Mesenchymal stem cell (in vitro differentiated cells and primary cell): Measurements from ENCODE around the gene OLR1.
A peak's percentile ranks its signal among the peaks of the same experiment; 100 is the strongest.

Experiments
- DNase-seq: peaks from one replicate; pipeline ENCODE4 v3.0.0-alpha.2; 2013
- H2AFZ ChIP-seq: one replicate; pipeline ENCODE4 v1.6.1; 2013; ENCODE audit warnings: low read depth, mild to moderate bottlenecking, control low read depth, inconsistent platforms, low read length, moderate library complexity
- H2AK5ac ChIP-seq: 2 replicates; pipeline ENCODE4 v1.6.1; 2013; ENCODE audit warnings: low read length, moderate library complexity, mild to moderate bottlenecking, inconsistent platforms; ENCODE audit not compliant: severe bottlenecking
- H2BK120ac ChIP-seq: one replicate; pipeline ENCODE4 v1.6.1; 2013; ENCODE audit warnings: low read depth, mild to moderate bottlenecking, inconsistent platforms, low read length, moderate library complexity
- H2BK12ac ChIP-seq, 2 experiments: one replicate each; pipeline ENCODE4 v1.6.1; 2013; ENCODE audit warnings: inconsistent platforms in 2 of 2, low read length in 2 of 2, mild to moderate bottlenecking in 2 of 2, moderate library complexity in 2 of 2, control low read depth in 1 of 2
- H2BK15ac ChIP-seq: one replicate; pipeline ENCODE4 v1.6.1; 2013; ENCODE audit warnings: mild to moderate bottlenecking, low read depth, inconsistent platforms; ENCODE audit not compliant: poor library complexity, severe bottlenecking
- H2BK5ac ChIP-seq: 2 replicates; pipeline ENCODE4 v1.6.1; 2013; ENCODE audit warnings: low read depth, mild to moderate bottlenecking, low read length, control low read depth, inconsistent platforms; ENCODE audit not compliant: poor library complexity, severe bottlenecking
- H3K14ac ChIP-seq, 2 experiments: one replicate each; pipeline ENCODE4 v1.6.1; 2013; ENCODE audit warnings: inconsistent platforms in 2 of 2, low read length in 2 of 2, control low read depth in 1 of 2, mild to moderate bottlenecking in 1 of 2, moderate library complexity in 1 of 2
- H3K18ac ChIP-seq, 2 experiments: one replicate each; pipeline ENCODE4 v1.6.1; 2013; ENCODE audit warnings: inconsistent platforms in 2 of 2, low read length in 2 of 2, control low read depth in 1 of 2, low read depth in 1 of 2, mild to moderate bottlenecking in 1 of 2
- H3K23ac ChIP-seq, 2 experiments: one replicate each; pipeline ENCODE4 v1.6.1; 2013; ENCODE audit warnings: inconsistent platforms in 2 of 2, low read length in 2 of 2, mild to moderate bottlenecking in 2 of 2, moderate library complexity in 2 of 2, control low read depth in 1 of 2
- H3K27ac ChIP-seq: 2 replicates; pipeline ENCODE4 v1.5.1; 2013; ENCODE audit warnings: mild to moderate bottlenecking, moderate library complexity, low read length, control low read depth, inconsistent platforms; ENCODE audit not compliant: poor library complexity, severe bottlenecking
- H3K27me3 ChIP-seq, 2 experiments: 2 replicates each; pipeline versions ENCODE4 v1.6.1 to v1.7.0; 2013; ENCODE audit warnings: low read length in 2 of 2, mild to moderate bottlenecking in 2 of 2, moderate library complexity in 2 of 2, control low read depth in 1 of 2, inconsistent platforms in 1 of 2; ENCODE audit not compliant: control insufficient read depth in 1 of 2, insufficient read depth in 1 of 2
- H3K36me3 ChIP-seq, 2 experiments: 2 replicates each; pipeline versions ENCODE4 v1.6.1 to v1.7.0; 2013; ENCODE audit warnings: low read length in 2 of 2, control low read depth in 1 of 2, inconsistent platforms in 1 of 2, low read depth in 1 of 2, mild to moderate bottlenecking in 1 of 2; ENCODE audit not compliant: insufficient read depth in 2 of 2, control insufficient read depth in 1 of 2
- H3K4ac ChIP-seq, 2 experiments: one replicate each; pipeline ENCODE4 v1.6.1; 2013; ENCODE audit warnings: inconsistent platforms in 2 of 2, low read length in 2 of 2, mild to moderate bottlenecking in 2 of 2, moderate library complexity in 2 of 2, control low read depth in 1 of 2, low read depth in 1 of 2
- H3K4me1 ChIP-seq: 2 replicates; pipeline ENCODE4 v1.6.1; 2013; ENCODE audit warnings: low read depth, low read length, control low read depth; ENCODE audit not compliant: control insufficient read depth, insufficient read depth
- H3K4me2 ChIP-seq: 2 replicates; pipeline ENCODE4 v1.6.1; 2013; ENCODE audit warnings: low read length, mild to moderate bottlenecking, inconsistent platforms; ENCODE audit not compliant: poor library complexity, severe bottlenecking
- H3K4me3 ChIP-seq, 2 experiments: 2 replicates each; pipeline versions ENCODE4 v1.5.1 to v1.7.0; 2013; ENCODE audit warnings: low read length in 2 of 2, mild to moderate bottlenecking in 2 of 2, control low read depth in 1 of 2, low read depth in 1 of 2; ENCODE audit not compliant: insufficient read depth in 1 of 2
- H3K79me1 ChIP-seq: replicated peaks from 2 replicates; pipeline ENCODE4 v1.6.1; 2013; ENCODE audit warnings: mild to moderate bottlenecking, control low read depth, low read length, inconsistent platforms; ENCODE audit not compliant: poor library complexity, severe bottlenecking
- H3K9ac ChIP-seq: 2 replicates; pipeline ENCODE4 v1.7.0; 2013; ENCODE audit warnings: mild to moderate bottlenecking, low read length, moderate library complexity
- H3K9me3 ChIP-seq: 2 replicates; pipeline ENCODE4 v1.7.0; 2013; ENCODE audit warnings: mild to moderate bottlenecking, low read length; ENCODE audit not compliant: control insufficient read depth
- H4K8ac ChIP-seq: one replicate; pipeline ENCODE4 v1.6.1; 2013; ENCODE audit warnings: inconsistent platforms, mild to moderate bottlenecking, low read length, moderate library complexity
- H4K91ac ChIP-seq: one replicate; pipeline ENCODE4 v1.6.1; 2013; ENCODE audit warnings: mild to moderate bottlenecking, low read length, inconsistent platforms
- WGBS: methylation state at CpG from one replicate; pipeline ENCODE4 v1.1.7; 2013; ENCODE audit warnings: mixed read lengths; 5-methylcytosine and 5-hydroxymethylcytosine counted together

Gene OLR1

GRCh38 chr12:10178821-10179220 lies 6.9 kb upstream of the OLR1 start, which contains the start of gene TMEM52B:
Gene TMEM52B, plus strand, starts transcription at chr12:10179032. Its CDS starts 543 bp downstream, at chr12:10179575.
- no peak within 1 kb of the TSS for H3K23ac ChIP-seq
- H2BK12ac ChIP-seq = peak within 1 kb of the TSS in 1 of 2 experiments; percentile 89
- H3K9ac ChIP-seq = peak within 1 kb of the TSS; percentile 35
- no peaks in the 10 kb centered on the region for H3K36me3 ChIP-seq
- H3K4me2 ChIP-seq = peak within 1 kb of the TSS; percentile 65
- DNase-seq = peak; percentile 23
- no peak within 1 kb of the TSS for H3K4me3 ChIP-seq
- no peak within 1 kb of the TSS for H4K8ac ChIP-seq
- no peak within 1 kb of the TSS for H2AK5ac ChIP-seq
- no peaks in the 10 kb centered on the region for H3K9me3 ChIP-seq
- no peaks in the 10 kb centered on the region for H3K79me1 ChIP-seq
- no peak within 1 kb of the TSS for H2BK15ac ChIP-seq
- no peak within 1 kb of the TSS for H3K4ac ChIP-seq
- H3K18ac ChIP-seq = peak within 1 kb of the TSS; percentile 34 to 71
- no peaks in the 10 kb centered on the region for H3K4me1 ChIP-seq
- H3K14ac ChIP-seq = no peak within 1 kb of the TSS
- no peak within 1 kb of the TSS for H3K27ac ChIP-seq
- no peak within 1 kb of the TSS for H2AFZ ChIP-seq
- peak within 1 kb of the TSS; percentile 11 for H2BK120ac ChIP-seq
- H4K91ac ChIP-seq = no peak within 1 kb of the TSS
- no peaks in the 10 kb centered on the region for H3K27me3 ChIP-seq
- 77% methylated on average over 3 of the region's 4 CpGs for WGBS
- no peak within 1 kb of the TSS for H2BK5ac ChIP-seq

- H3K18ac ChIP-seq = no peak overlapping the region
- H2AK5ac ChIP-seq = no peak overlapping the region
- H3K27ac ChIP-seq = no peak overlapping the region
- H2BK15ac ChIP-seq = no peak overlapping the region
- H3K9ac ChIP-seq = no peak overlapping the region
- H3K14ac ChIP-seq = no peak overlapping the region
- no peak overlapping the region for H3K23ac ChIP-seq
- no peak overlapping the region for H2BK5ac ChIP-seq
- WGBS = 90% methylated on average over 5 of the region's 5 CpGs
- no peaks in the 10 kb centered on the region for H3K9me3 ChIP-seq
- peak overlapping the region; percentile 49 for H2BK120ac ChIP-seq
- H2AFZ ChIP-seq = no peak overlapping the region
- H2BK12ac ChIP-seq = no peak overlapping the region
- H3K4ac ChIP-seq = peak overlapping the region in 1 of 2 experiments; percentile 16
- no peak for DNase-seq
- H4K8ac ChIP-seq = peak overlapping the region; percentile 23
- H3K4me1 ChIP-seq = no peaks in the 10 kb centered on the region
- no peak overlapping the region for H3K4me2 ChIP-seq
- no peaks in the 10 kb centered on the region for H3K79me1 ChIP-seq
- no peaks in the 10 kb centered on the region for H3K27me3 ChIP-seq
- H4K91ac ChIP-seq = no peak overlapping the region
- H3K4me3 ChIP-seq = no peak overlapping the region
- H3K36me3 ChIP-seq = no peaks in the 10 kb centered on the region
These were observed 4.1 kb upstream of the OLR1 start for GRCh38 chr12:10175846-10176636.

- Histone ChIP-seq H2BK15ac (no peak overlapping the region), H2BK120ac (no peak overlapping the region), H4K8ac (no peak overlapping the region), H3K4me1 (peaks cover 3% of the 10 kb centered on the region), H2AFZ (no peak overlapping the region), H3K79me1 (no peaks in the 10 kb centered on the region), H3K36me3 (no peaks in the 10 kb centered on the region), H3K9me3 (no peaks in the 10 kb centered on the region), H3K4me2 (no peak overlapping the region), H3K18ac (no peak overlapping the region), H2BK5ac (no peak overlapping the region), H3K27ac (no peak overlapping the region), H4K91ac (no peak overlapping the region), H3K14ac (no peak overlapping the region), H3K4me3 (no peak overlapping the region), H2AK5ac (no peak overlapping the region), H3K4ac (no peak overlapping the region), H3K27me3 (no peaks in the 10 kb centered on the region), H2BK12ac (no peak overlapping the region), H3K23ac (no peak overlapping the region), H3K9ac (no peak overlapping the region)
- 100% methylated on average over 1 of the region's 2 CpGs for WGBS
- DNase-seq = no peak
These were observed 3.2 kb upstream of the OLR1 start for GRCh38 chr12:10174986-10175614.

- no peak overlapping the region for H3K4ac ChIP-seq
- H3K79me1 ChIP-seq = no peaks in the 10 kb centered on the region
- no peak overlapping the region for H3K4me3 ChIP-seq
- peak overlapping the region; percentile 39 for H4K91ac ChIP-seq
- no peak overlapping the region for H2AFZ ChIP-seq
- H3K9ac ChIP-seq = no peak overlapping the region
- H3K14ac ChIP-seq = no peak overlapping the region
- no peak overlapping the region for H2BK12ac ChIP-seq
- no peaks in the 10 kb centered on the region for H3K9me3 ChIP-seq
- no peak overlapping the region for H3K27ac ChIP-seq
- no peak overlapping the region for H2AK5ac ChIP-seq
- no peaks in the 10 kb centered on the region for H3K36me3 ChIP-seq
- 75% methylated on average over 4 of the region's 5 CpGs for WGBS
- peaks cover 5% of the 10 kb centered on the region for H3K4me1 ChIP-seq
- H3K23ac ChIP-seq = no peak overlapping the region
- peak; percentile 64 for DNase-seq
- H2BK120ac ChIP-seq = no peak overlapping the region
- no peak overlapping the region for H3K4me2 ChIP-seq
- peak overlapping the region; percentile 52 for H2BK15ac ChIP-seq
- peak overlapping the region; percentile 64 for H4K8ac ChIP-seq
- no peak overlapping the region for H2BK5ac ChIP-seq
- H3K18ac ChIP-seq = peak overlapping the region in 1 of 2 experiments; percentile 76
- no peaks in the 10 kb centered on the region for H3K27me3 ChIP-seq
These were observed 1.7 kb downstream of the OLR1 start for GRCh38 chr12:10170216-10170615.
